Measurements from ENCODE around the gene POFUT2. TPM values are rescaled to one million over a fixed set of nuclear protein-coding genes. Genes with fewer than 3 reads are reported as not detected.

Gene POFUT2
- total RNA-seq, 1 donor from 2014 or later, result 39.5 TPM

DNA sequence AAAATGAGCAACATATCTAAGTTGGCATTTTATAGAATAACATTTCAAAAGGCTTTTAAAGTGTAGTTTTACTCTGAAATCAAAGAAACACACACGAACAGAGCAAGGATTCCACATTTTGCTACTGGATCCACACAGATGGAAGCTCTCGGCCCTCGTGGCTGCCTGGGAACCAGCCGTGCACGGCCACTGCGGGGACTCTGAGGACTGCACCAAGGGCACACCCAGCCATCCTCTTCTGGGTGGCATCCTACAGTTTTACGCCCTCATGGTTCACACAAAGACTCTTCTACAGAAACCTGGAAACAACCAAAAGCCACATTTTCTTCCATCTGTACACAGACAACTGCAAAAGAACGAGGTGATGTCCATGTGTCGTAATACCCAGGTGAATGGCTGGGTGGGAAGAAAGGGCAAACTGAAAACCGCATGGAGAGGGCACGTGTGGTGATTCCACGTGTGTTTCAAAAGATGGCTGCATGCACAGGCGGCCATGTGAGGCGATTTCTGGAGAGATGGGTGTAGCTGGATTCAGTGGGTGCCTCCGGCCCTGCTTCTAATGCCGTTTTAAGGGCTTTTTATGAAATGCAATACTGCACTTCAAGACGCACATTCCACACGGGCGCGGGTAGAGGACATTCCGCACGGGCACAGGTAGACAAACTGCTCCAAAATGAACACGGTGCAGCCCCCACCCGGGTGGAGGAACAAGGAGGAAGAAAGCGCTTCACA lies 8.1 kb downstream of the POFUT2 start:
- Mint-ChIP-seq H3K9me3 (no peaks in the 10 kb centered on the region), H3K27ac (ENCODE audit: unreplicated experiment) (no peak overlapping the region), H3K27me3 (ENCODE audit: low read depth) (no peaks in the 10 kb centered on the region), H3K36me3 (ENCODE audit: low read depth) (peaks cover 8% of the 10 kb centered on the region), H3K4me1 (no peaks in the 10 kb centered on the region), H3K4me3 (no peak overlapping the region)
- TF ChIP-seq CTCF (conservative IDR thresholded peaks at IDR 0.05), result no peak
- DNase-seq (ENCODE audit: low read depth, low spot score), result no peak

DNA sequence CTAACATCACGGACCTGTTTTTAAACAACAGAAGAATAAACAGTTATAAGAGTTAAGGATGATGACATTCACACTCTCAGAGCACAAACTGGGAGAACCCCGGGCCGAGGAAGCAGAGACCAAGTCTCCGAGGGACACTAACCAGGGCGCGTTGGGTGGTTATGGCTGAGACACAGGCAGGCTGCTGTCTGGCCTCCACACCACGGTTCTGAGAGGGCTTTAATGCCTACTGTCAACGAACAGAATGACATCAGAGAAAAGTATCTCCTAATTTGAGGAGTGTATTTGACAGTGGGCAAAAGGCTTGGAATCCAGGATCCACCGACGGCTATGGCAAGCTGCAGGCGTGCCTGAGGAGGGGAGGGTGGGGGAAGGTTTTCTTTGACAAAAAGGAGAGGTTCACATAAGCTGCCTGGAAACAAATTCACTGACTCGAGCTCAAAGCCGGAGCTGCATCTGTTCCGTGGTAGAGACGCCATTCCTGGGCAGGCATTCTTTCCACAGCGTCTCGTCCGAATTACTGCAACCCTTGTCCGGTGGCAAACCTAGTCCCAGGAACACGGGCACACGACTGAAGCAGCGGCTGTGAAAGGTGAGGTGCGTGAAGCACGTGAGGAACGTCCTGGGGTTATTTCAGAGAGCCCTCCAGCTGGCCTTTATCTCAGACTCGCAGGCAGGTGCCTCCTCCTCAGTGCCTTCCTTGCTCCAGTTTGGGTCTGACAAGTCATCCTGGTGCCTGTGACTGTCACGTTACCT lies 9.4 kb downstream of the POFUT2 start:
- Mint-ChIP-seq H3K4me1 (no peaks in the 10 kb centered on the region), H3K9me3 (no peaks in the 10 kb centered on the region), H3K36me3 (ENCODE audit: low read depth) (peaks cover 8% of the 10 kb centered on the region), H3K27me3 (ENCODE audit: low read depth) (no peaks in the 10 kb centered on the region), H3K4me3 (no peak overlapping the region), H3K27ac (ENCODE audit: unreplicated experiment) (no peak overlapping the region)
- no peak for TF ChIP-seq CTCF (conservative IDR thresholded peaks at IDR 0.05)
- no peak for DNase-seq (ENCODE audit: low read depth, low spot score)

DNA sequence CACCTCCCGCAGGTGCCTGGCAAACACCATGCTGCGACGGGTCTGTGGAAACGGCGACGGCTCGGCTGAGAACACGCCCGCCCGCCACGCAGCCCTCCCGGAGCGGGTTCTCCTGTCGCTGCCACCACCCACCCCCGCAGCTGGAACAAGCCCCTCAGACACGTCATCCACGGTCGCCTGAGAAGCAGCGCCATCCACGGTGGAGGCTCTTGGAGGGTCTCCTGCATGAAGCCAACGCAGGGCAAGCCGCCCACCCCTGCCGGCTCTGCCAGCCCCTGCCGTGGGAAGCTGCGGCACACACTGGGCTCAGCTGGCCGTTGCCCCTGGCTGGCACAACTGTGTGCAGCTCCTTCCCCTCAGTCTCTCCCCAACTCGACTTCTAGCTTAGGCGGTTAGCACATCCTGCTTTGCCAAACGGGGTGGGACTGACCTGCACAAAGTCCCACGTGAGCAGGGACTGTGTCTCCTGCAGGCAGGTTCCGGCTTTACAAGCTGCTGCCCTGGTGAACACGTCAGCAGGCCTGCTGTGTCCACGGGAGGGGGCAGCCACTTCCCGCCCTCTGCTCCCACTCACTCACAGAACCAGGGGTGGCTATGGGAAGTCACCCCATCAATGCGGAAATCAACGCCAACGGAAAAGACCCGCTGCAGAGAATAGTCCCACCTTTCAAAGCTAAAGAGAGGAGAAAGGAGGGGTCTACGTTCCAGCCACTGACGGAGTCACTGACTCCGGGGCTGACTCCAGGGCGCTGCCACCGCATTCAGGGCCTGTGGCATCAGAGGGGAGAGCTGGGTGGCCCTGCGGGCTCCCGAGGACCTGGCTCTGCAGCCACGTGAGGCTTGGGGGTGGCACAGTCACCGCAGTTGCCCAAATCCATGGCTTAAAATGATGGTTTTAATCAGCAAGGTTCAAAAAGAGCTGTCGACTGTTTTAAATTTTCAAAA lies 10.3 kb downstream of the POFUT2 start:
- H3K4me3 Mint-ChIP-seq, result no peak overlapping the region
- H3K36me3 Mint-ChIP-seq (ENCODE audit: low read depth), result peaks cover 8% of the 10 kb centered on the region
- no peak for TF ChIP-seq CTCF (conservative IDR thresholded peaks at IDR 0.05)
- no peaks in the 10 kb centered on the region for H3K9me3 Mint-ChIP-seq
- H3K27ac Mint-ChIP-seq (ENCODE audit: unreplicated experiment), result no peak overlapping the region
- H3K27me3 Mint-ChIP-seq (ENCODE audit: low read depth), result no peaks in the 10 kb centered on the region
- H3K4me1 Mint-ChIP-seq, result no peaks in the 10 kb centered on the region
- no peak for DNase-seq (ENCODE audit: low read depth, low spot score)

DNA sequence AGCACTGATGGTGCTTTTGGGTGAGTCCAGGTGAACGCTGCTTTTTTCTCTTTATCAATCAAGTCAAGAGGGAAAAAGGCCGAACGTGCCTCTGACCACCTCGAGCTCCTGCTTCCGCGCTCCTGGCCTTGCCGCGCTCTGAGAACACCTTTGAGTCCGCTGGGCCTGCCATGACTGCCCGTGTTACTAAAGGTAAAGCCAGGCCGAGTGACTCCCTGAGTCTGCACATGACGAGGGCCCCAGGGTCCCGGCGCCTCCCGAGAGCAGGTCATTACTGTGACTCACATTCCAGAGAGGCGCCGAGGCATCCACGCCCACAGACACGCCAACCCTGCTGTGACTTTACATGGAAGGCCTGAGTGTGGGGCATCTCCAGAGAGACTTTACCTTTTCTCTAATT lies 11.1 kb downstream of the POFUT2 start:
- DNase-seq (ENCODE audit: low read depth, low spot score), result no peak
- Mint-ChIP-seq H3K27me3 (ENCODE audit: low read depth) (no peaks in the 10 kb centered on the region), H3K36me3 (ENCODE audit: low read depth) (peaks cover 8% of the 10 kb centered on the region), H3K4me3 (no peak overlapping the region), H3K9me3 (no peaks in the 10 kb centered on the region), H3K27ac (ENCODE audit: unreplicated experiment) (no peak overlapping the region), H3K4me1 (no peaks in the 10 kb centered on the region)
- no peak for TF ChIP-seq CTCF (conservative IDR thresholded peaks at IDR 0.05)

DNA sequence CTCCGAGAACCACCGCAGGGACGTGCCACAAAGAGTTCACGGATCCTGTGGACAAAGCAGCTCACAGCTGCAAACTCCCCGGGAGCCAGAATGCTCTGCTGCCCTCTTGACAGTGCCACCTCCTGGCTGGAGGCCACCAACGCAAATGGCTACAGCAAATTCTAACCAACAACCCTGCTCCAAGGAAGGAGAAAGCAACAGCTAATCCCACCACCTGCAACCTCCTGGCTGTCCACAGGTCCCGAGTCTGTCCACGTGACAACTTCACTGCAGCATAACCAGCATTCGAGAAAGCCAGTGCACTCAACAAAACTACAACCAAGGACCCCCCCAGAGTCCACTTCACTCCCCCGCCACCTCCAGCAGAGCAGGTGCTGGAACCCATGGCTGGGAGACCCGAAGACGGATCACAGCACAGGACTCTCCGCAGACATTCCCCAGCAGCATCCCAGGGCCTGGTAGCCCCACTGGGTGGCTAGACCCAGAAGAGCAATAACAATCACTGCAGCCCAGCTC lies 17.3 kb downstream of the POFUT2 start:
- no peak for DNase-seq (ENCODE audit: low read depth, low spot score)
- H3K27ac Mint-ChIP-seq (ENCODE audit: unreplicated experiment), result no peak overlapping the region
- no peak overlapping the region for H3K4me3 Mint-ChIP-seq

More for the DNA sequence above, 17.3 kb downstream of the POFUT2 start:
- no peaks in the 10 kb centered on the region for H3K9me3 Mint-ChIP-seq
- H3K36me3 Mint-ChIP-seq (ENCODE audit: low read depth), result peaks cover 13% of the 10 kb centered on the region
- H3K4me1 Mint-ChIP-seq, result no peaks in the 10 kb centered on the region
- no peaks in the 10 kb centered on the region for H3K27me3 Mint-ChIP-seq (ENCODE audit: low read depth)
- no peak for TF ChIP-seq CTCF (conservative IDR thresholded peaks at IDR 0.05)
